ENCODE results near the gene CAMTA2. TPM values are rescaled to one million over a fixed set of nuclear protein-coding genes. Genes with fewer than 3 reads are reported as not detected.

The CAMTA2 gene
- total RNA-seq, 1 experiment from 2014 or later: 21.4 TPM

GRCh38 chr17:4956493-4957061, 30.9 kb downstream of the CAMTA2 start:
- Mint-ChIP-seq H3K27me3 (ENCODE audit: unreplicated experiment) (no peaks in the 10 kb centered on the region), H3K4me3 (ENCODE audit: low read depth, unreplicated experiment) (no peak overlapping the region), H3K36me3 (ENCODE audit: insufficient read depth, unreplicated experiment) (peaks cover 28% of the 10 kb centered on the region), H3K27ac (ENCODE audit: unreplicated experiment) (no peak overlapping the region), H3K9me3 (ENCODE audit: low read depth, unreplicated experiment) (peaks cover 2% of the 10 kb centered on the region), H3K4me1 (ENCODE audit: low read depth, unreplicated experiment) (no peaks in the 10 kb centered on the region)
- CTCF ChIA-PET: no interaction called here
- DNase-seq: no peak
- intact Hi-C loops (cut with micrococcal nuclease; ENCODE audit: unreplicated experiment): no loop called here
- no peak for TF ChIP-seq CTCF (IDR thresholded peaks at IDR 0.05; ENCODE audit: unreplicated experiment)
- no TSS peak for BruUV-seq (replicated peaks)

- Mint-ChIP-seq H3K27me3 (ENCODE audit: unreplicated experiment) (no peaks in the 10 kb centered on the region), H3K9me3 (ENCODE audit: low read depth, unreplicated experiment) (peaks cover 2% of the 10 kb centered on the region), H3K27ac (ENCODE audit: unreplicated experiment) (no peak overlapping the region), H3K4me1 (ENCODE audit: low read depth, unreplicated experiment) (peaks cover 13% of the 10 kb centered on the region), H3K36me3 (ENCODE audit: insufficient read depth, unreplicated experiment) (peaks cover 27% of the 10 kb centered on the region), H3K4me3 (ENCODE audit: low read depth, unreplicated experiment) (no peak overlapping the region)
- no TSS peak for BruUV-seq (replicated peaks)
- intact Hi-C loops (cut with micrococcal nuclease; ENCODE audit: unreplicated experiment): no loop called here
- CTCF ChIA-PET: no interaction called here
- no peak for DNase-seq
- no peak for TF ChIP-seq CTCF (IDR thresholded peaks at IDR 0.05; ENCODE audit: unreplicated experiment)
Measured at GRCh38 chr17:4955091-4955490, 32.4 kb downstream of the CAMTA2 start.

GRCh38 chr17:4953451-4953961, 34.0 kb downstream of the CAMTA2 start:
- H3K27me3 Mint-ChIP-seq (ENCODE audit: unreplicated experiment): no peaks in the 10 kb centered on the region
- no TSS peak for BruUV-seq (replicated peaks)

GRCh38 chr17:4951486-4951885, 36.0 kb downstream of the CAMTA2 start:
- intact Hi-C loops (cut with micrococcal nuclease; ENCODE audit: unreplicated experiment): no loop called here
- Mint-ChIP-seq H3K4me1 (ENCODE audit: low read depth, unreplicated experiment) (peaks cover 13% of the 10 kb centered on the region), H3K27ac (ENCODE audit: unreplicated experiment) (peak overlapping the region; percentile 63), H3K27me3 (ENCODE audit: unreplicated experiment) (no peaks in the 10 kb centered on the region), H3K4me3 (ENCODE audit: low read depth, unreplicated experiment) (no peak overlapping the region), H3K9me3 (ENCODE audit: low read depth, unreplicated experiment) (peaks cover 2% of the 10 kb centered on the region), H3K36me3 (ENCODE audit: insufficient read depth, unreplicated experiment) (peaks cover 38% of the 10 kb centered on the region)
- BruUV-seq (replicated peaks): no TSS peak
- no peak for DNase-seq
- CTCF ChIA-PET: interaction anchor here (0.6 kb wide), 1 partner anchor 135 kb away, joined by 3 read pairs; no protein-coding TSS in a partner anchor
- no peak for TF ChIP-seq CTCF (IDR thresholded peaks at IDR 0.05; ENCODE audit: unreplicated experiment)

More at GRCh38 chr17:4953451-4953961, 34.0 kb downstream of the CAMTA2 start:
- H3K4me1 Mint-ChIP-seq (ENCODE audit: low read depth, unreplicated experiment): peaks cover 13% of the 10 kb centered on the region
- CTCF ChIA-PET: no interaction called here
- no peak overlapping the region for H3K4me3 Mint-ChIP-seq (ENCODE audit: low read depth, unreplicated experiment)
- TF ChIP-seq CTCF (IDR thresholded peaks at IDR 0.05; ENCODE audit: unreplicated experiment): no peak
- intact Hi-C loops (cut with micrococcal nuclease; ENCODE audit: unreplicated experiment): no loop called here
- H3K27ac Mint-ChIP-seq (ENCODE audit: unreplicated experiment): no peak overlapping the region
- peaks cover 24% of the 10 kb centered on the region for H3K36me3 Mint-ChIP-seq (ENCODE audit: insufficient read depth, unreplicated experiment)
- no peak for DNase-seq
- peaks cover 2% of the 10 kb centered on the region for H3K9me3 Mint-ChIP-seq (ENCODE audit: low read depth, unreplicated experiment)
